Breast epithelium (tissue), 4 donors: ENCODE results near the gene TBC1D1. TPM values are rescaled to one million over a fixed set of nuclear protein-coding genes. Genes with fewer than 3 reads are reported as not detected.

Source experiments
- DNase-seq, 2 donors: peaks; one replicate each; pipeline ENCODE4 v3.0.0-alpha.2; 2019; ENCODE audit warnings: low spot score in 2 of 2
- H3K27ac ChIP-seq, 2 donors: fragments of 200-600 bp; sonication (generic) in 1 of 2; one replicate each; pipeline ENCODE4 v1.5.1; 2016 to 2019; ENCODE audit warnings: mild to moderate bottlenecking in 1 of 2
- H3K27me3 ChIP-seq, 2 donors: fragments of 200-600 bp; sonication (generic) in 1 of 2; one replicate each; pipeline versions ENCODE4 v1.5.1 to v1.6.0; 2017 to 2019; ENCODE audit warnings: control low read depth in 1 of 2, mild to moderate bottlenecking in 1 of 2
- H3K36me3 ChIP-seq: fragments of 200-600 bp; one replicate; pipeline ENCODE4 v1.5.1; 2019
- H3K4me1 ChIP-seq, 2 donors: fragments of 200-600 bp; sonication (generic); one replicate each; pipeline ENCODE4 v1.5.1; 2016 to 2019; ENCODE audit warnings: control low read depth in 1 of 2
- H3K4me3 ChIP-seq, 3 donors: fragments of 200-600 bp; sonication (generic); 1 replicate in 2 of 3; 2 replicates in 1 of 3; pipeline ENCODE4 v1.5.1; 2016 to 2019; ENCODE audit warnings: mild to moderate bottlenecking in 3 of 3, moderate library complexity in 2 of 3
- H3K9me3 ChIP-seq, 2 donors: fragments of 200-600 bp; sonication (generic) in 1 of 2; one replicate each; pipeline ENCODE4 v1.5.1; 2016 to 2019; ENCODE audit warnings: control low read depth in 1 of 2
- POLR2A ChIP-seq: fragments of 450-650 bp; IDR thresholded peaks from one replicate; pipeline ENCODE4 v1.6.1; 2016; ENCODE audit warnings: antibody characterized with exemption, mild to moderate bottlenecking, moderate library complexity
- POLR2AphosphoS5 ChIP-seq, 3 donors: sonication (generic); formaldehyde crosslinking; IDR thresholded peaks; one replicate each; pipeline ENCODE4 v1.6.1; 2017; ENCODE audit warnings: antibody characterized with exemption in 3 of 3
- intact Hi-C: fragments of 100-400 bp; cut with DNase I; formaldehyde crosslinking; loops from one replicate; pipeline ENCODE4 v1.15.1; 2023; ENCODE audit warnings: low total_unique reads
- total RNA-seq, 3 donors: library from RNA; depleted of rRNA; stranded (reverse); fragments of >200 nt; gene quantifications; one replicate each; pipeline ENCODE4 v1.1.0, GENCODE V29; 2016
- TF ChIP-seq, protein P1 (sequence below), 3 donors: fragments of 450-650 bp; IDR thresholded peaks; one replicate each; pipeline ENCODE4 v1.5.1; 2016 to 2017; ENCODE audit warnings: antibody characterized with exemption in 3 of 3, mild to moderate bottlenecking in 3 of 3, moderate library complexity in 3 of 3

Gene TBC1D1
- total RNA-seq, 3 donors from 2014 or later = 55.2 to 80.9 (median 63.9) TPM

DNA sequence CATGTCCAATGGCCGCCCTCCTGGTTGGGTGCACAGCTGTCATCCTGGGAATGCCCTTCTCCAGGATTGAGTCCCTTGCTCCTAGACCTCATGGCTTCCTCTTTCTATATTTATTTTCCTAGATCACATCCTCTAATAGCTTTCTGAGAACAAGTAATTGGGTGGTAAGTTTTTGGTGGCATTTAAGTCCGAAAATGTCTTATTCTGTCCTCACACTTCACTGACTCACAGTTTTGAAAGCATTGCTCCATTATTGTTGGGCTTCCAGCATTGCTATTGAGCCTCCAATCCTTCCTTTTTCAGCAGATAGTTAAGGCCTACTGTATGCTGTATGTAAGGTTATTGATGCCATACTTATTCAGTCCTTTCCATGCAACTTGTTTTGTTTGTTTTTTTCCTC lies 38.5 kb upstream of the TBC1D1 start:
- no peak for DNase-seq
- peaks cover 3% of the 10 kb centered on the region for H3K36me3 ChIP-seq
- no peaks in the 10 kb centered on the region for H3K9me3 ChIP-seq
- no peak for TF ChIP-seq POLR2A
- TF ChIP-seq POLR2AphosphoS5 (IDR thresholded peaks at IDR 0.05) = no peak
- TF ChIP-seq, protein P1, sequence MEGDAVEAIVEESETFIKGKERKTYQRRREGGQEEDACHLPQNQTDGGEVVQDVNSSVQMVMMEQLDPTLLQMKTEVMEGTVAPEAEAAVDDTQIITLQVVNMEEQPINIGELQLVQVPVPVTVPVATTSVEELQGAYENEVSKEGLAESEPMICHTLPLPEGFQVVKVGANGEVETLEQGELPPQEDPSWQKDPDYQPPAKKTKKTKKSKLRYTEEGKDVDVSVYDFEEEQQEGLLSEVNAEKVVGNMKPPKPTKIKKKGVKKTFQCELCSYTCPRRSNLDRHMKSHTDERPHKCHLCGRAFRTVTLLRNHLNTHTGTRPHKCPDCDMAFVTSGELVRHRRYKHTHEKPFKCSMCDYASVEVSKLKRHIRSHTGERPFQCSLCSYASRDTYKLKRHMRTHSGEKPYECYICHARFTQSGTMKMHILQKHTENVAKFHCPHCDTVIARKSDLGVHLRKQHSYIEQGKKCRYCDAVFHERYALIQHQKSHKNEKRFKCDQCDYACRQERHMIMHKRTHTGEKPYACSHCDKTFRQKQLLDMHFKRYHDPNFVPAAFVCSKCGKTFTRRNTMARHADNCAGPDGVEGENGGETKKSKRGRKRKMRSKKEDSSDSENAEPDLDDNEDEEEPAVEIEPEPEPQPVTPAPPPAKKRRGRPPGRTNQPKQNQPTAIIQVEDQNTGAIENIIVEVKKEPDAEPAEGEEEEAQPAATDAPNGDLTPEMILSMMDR (IDR thresholded peaks at IDR 0.05) = no peak
- H3K4me1 ChIP-seq = no peaks in the 10 kb centered on the region
- intact Hi-C loops = no loop called here
- H3K4me3 ChIP-seq = no peak overlapping the region
- no peak overlapping the region for H3K27ac ChIP-seq
- no peaks in the 10 kb centered on the region for H3K27me3 ChIP-seq

DNA sequence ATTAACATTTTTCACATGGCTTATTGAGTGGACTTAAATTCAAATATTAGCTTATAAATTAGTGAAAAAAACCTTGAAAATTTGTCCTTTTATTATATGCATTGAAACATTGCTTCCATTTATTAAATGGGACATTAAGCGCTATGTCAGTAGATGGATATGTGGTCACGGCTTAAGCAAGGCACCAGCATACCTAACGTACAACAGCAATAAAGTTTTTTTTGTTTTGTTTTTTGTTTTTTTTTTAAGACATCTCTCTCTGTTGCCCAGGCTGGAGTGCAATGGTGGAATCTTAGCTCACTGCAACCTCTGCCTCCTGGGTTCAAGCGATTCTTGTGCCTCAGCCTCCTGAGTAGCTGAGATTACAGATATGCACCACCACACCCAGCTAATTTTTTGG lies 32.8 kb upstream of the TBC1D1 start:
- TF ChIP-seq, protein P1 (IDR thresholded peaks at IDR 0.05) = no peak
- no peak for TF ChIP-seq POLR2AphosphoS5 (IDR thresholded peaks at IDR 0.05)
- TF ChIP-seq POLR2A = no peak
- Histone ChIP-seq H3K9me3 (no peaks in the 10 kb centered on the region), H3K4me1 (no peaks in the 10 kb centered on the region), H3K36me3 (peaks cover 3% of the 10 kb centered on the region), H3K4me3 (no peak overlapping the region), H3K27ac (no peak overlapping the region), H3K27me3 (no peaks in the 10 kb centered on the region)
- DNase-seq = no peak
- intact Hi-C loops = no loop called here

DNA sequence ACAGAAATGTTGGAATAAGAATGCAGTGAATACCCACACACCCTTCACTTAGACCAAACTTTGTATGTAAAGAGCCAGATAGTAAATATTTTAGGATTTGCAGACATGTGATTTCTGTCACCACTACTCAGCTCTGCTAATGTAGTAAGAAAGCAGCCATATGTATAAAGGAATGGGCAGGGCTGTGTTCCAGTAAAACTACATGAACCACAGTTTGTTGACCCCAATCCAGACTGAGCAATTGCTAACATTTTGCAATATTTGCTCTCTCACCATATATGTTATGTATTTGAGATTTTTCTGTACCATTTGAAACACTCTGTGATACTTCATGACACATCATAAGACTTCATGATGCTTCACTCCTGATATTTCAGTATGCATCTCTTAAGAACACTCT lies 32.0 kb upstream of the TBC1D1 start:
- no peaks in the 10 kb centered on the region for H3K4me1 ChIP-seq
- H3K36me3 ChIP-seq = peaks cover 3% of the 10 kb centered on the region
- no peak overlapping the region for H3K4me3 ChIP-seq
- no peak for DNase-seq
- no peak overlapping the region for H3K27ac ChIP-seq
- no peaks in the 10 kb centered on the region for H3K9me3 ChIP-seq
- no peaks in the 10 kb centered on the region for H3K27me3 ChIP-seq
- TF ChIP-seq, protein P1 (IDR thresholded peaks at IDR 0.05) = no peak
- no peak for TF ChIP-seq POLR2AphosphoS5 (IDR thresholded peaks at IDR 0.05)
- no peak for TF ChIP-seq POLR2A
- intact Hi-C loops = no loop called here

DNA sequence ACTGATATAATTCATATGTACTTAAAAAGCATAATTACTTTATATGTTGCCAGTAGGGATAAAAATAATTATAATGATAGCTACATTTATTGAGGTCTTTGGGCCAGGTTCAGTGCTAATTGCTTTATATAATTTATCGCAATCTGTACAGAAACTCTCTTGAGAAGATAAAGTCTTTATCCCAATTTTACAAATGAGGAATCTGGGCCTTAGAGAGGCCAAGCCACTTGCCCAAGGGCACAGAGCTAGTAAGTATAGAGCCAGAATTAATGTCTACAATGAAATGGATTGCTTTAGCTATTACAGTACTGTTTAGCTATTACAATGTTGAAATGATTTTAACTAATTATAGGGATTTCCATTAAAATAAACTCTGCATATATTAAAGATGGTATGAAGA lies 30.6 kb upstream of the TBC1D1 start:
- no peak for DNase-seq
- H3K27ac ChIP-seq = no peak overlapping the region
- H3K36me3 ChIP-seq = peaks cover 3% of the 10 kb centered on the region
- H3K4me3 ChIP-seq = no peak overlapping the region
- H3K9me3 ChIP-seq = no peaks in the 10 kb centered on the region
- H3K27me3 ChIP-seq = no peaks in the 10 kb centered on the region
- no peak for TF ChIP-seq POLR2AphosphoS5 (IDR thresholded peaks at IDR 0.05)
- TF ChIP-seq, protein P1 (IDR thresholded peaks at IDR 0.05) = no peak
- TF ChIP-seq POLR2A = no peak
- intact Hi-C loops = no loop called here
- H3K4me1 ChIP-seq = no peaks in the 10 kb centered on the region

DNA sequence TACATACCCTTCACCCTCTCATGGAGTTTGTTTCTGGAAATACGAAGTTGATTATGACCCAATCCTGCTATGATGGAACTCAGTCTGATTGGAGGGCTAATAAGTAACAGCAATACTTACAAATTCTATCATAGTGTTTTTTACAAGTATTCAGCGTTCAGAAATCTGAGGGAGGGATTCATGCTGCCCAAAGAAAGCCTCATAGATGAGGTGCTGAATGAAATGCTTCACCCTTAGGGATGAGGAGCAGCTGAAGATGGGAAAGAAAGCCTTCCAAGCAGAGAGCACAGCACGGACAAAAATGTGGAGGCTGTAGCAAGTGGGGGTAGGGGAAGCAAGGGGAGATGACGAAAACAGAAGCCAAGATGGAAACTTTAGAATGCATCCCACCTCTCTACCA lies 27.9 kb upstream of the TBC1D1 start:
- H3K27me3 ChIP-seq = no peaks in the 10 kb centered on the region
- intact Hi-C loops = no loop called here
- H3K36me3 ChIP-seq = no peaks in the 10 kb centered on the region
- no peak overlapping the region for H3K27ac ChIP-seq
- no peak overlapping the region for H3K4me3 ChIP-seq
- H3K4me1 ChIP-seq = no peaks in the 10 kb centered on the region
- TF ChIP-seq, protein P1 (IDR thresholded peaks at IDR 0.05) = no peak
- TF ChIP-seq POLR2AphosphoS5 (IDR thresholded peaks at IDR 0.05) (no peak), POLR2A (no peak)
- no peak for DNase-seq
- H3K9me3 ChIP-seq = no peaks in the 10 kb centered on the region
